ENCODE results near the gene LAMB4. TPM values are rescaled to one million over a fixed set of nuclear protein-coding genes. Genes with fewer than 3 reads are reported as not detected.

The LAMB4 gene
- total RNA-seq, 2 experiments from 2014 or later: not detected

DNA sequence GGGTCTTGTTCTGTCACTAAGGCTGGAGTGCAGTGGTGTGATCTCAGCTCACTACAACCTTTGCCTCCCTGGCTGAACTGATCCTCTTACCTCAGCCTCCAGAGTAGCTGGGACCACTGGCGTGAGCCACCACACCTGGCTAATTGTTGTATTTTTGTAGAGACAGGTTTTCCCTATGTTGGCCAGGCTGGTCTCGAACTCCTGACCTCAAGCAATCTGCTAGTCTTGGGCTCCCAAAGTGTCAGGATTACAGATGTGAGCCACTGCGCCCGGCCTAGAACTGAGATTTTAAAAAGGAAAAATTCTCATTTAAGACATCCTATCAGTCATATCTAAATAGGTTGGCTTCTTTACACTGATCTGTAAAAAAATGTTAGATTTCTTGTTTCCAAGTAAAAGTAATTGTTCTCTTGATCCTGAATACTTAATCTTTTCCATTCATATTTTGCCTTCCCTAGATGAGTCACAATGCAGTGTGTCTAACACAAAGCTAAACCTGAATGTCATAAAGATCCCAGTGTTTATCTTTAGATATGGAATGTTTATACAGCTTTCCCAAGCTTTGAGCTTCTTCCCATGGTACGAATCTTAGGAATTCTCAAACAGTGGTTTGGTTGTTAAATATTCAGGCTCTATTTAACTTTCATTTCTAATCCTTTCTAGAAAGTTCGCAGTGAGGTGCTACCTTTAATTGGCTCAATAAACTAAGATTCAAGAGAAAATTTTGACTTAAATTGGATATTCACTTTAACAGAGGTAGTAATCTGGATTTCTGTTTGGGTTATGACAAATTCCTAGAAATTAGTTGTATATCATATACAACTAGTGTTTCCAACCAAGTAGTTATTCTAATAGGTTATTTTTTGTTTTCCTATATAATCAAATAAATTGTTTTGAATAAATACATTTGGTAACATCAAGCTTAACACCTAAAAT is 115.1 kb downstream of the LAMB4 start:
- Mint-ChIP-seq H3K9me3 (no peaks in the 10 kb centered on the region), H3K27me3 (ENCODE audit: low read depth) (peaks cover 7% of the 10 kb centered on the region), H3K27ac (no peak overlapping the region), H3K4me3 (no peak overlapping the region), H3K36me3 (ENCODE audit: low read depth) (no peaks in the 10 kb centered on the region), H3K4me1 (ENCODE audit: low read depth) (no peaks in the 10 kb centered on the region)
- intact Hi-C loops (cut with micrococcal nuclease): no loop called here
- no peak for DNase-seq
- CTCF ChIA-PET: interaction anchor here (0.6 to 1.8 kb wide), 4 partner anchors 11 to 798 kb away, joined by 3 to 7 read pairs (median 3); no protein-coding TSS in a partner anchor

DNA sequence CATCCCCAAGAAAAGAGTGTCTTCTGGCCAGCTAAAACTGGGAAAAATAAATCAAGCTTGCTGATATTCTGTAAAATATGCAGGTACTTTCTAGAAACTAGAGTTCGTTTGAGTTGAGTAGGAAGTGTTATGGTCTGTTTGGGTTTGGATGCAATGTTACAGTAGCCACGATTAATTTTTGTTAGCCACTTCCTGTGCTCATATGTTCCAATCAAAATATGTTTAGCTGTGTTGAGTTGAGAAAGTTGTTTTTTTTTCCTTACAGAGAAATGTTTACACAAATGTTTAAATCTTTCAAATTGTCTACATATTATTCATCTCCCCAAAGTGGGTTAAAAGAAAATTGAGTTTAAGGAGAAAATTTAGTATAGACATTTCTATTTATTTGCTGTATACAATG is 115.9 kb downstream of the LAMB4 start:
- CTCF ChIA-PET: interaction anchor here (0.6 to 1.3 kb wide), 3 partner anchors 9 to 990 kb away, joined by 3 to 5 read pairs (median 4); no protein-coding TSS in a partner anchor
- H3K9me3 Mint-ChIP-seq: no peaks in the 10 kb centered on the region
- H3K4me3 Mint-ChIP-seq: no peak overlapping the region

DNA sequence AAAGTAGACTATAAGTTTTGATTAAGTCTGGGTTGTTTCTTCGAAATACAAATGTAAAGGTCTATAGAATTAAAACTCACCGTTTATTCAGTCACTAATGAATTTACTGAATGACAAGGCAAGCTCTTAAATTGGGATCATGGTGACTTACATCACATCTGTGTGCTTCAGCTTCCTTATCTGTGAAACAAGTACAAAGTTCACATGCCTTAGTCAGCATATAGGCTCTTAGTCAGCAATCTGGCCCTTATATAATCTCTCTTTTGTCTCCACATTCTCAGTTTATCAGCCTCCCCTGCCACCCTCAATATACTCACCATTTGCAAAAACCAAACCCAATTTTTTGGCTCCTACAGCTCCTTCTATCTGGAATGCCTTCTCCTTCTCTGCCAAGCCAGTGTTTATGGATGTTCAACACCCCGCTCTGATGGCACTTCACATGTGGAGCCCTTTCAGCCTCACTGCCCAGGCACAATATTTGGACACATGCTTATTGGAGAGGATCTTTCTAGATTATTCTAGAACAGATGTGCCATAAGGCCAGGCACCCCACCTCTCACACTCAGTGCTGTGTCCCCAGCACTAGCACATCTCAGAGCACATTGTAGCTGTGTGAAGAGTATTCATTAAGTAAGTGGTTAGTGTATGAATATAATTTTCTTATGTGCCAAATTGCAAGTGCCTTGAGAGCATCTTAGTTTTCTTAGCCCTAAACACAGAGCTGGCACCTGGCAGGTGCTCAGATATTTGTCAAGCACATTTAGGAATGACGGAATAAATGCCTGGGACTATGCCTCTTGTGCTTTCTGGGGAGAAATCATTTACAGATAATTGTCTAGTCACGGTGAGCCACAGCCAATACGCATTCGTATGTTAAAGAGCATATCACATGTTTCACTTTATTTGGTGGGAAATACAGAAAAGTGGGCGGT is 117.4 kb downstream of the LAMB4 start:
- H3K9me3 Mint-ChIP-seq: no peaks in the 10 kb centered on the region
- intact Hi-C loops (cut with micrococcal nuclease): no loop called here
- CTCF ChIA-PET: no interaction called here
- no peaks in the 10 kb centered on the region for H3K36me3 Mint-ChIP-seq (ENCODE audit: low read depth)
- peaks cover 11% of the 10 kb centered on the region for H3K27me3 Mint-ChIP-seq (ENCODE audit: low read depth)
- no peak overlapping the region for H3K27ac Mint-ChIP-seq
- DNase-seq: no peak
- H3K4me1 Mint-ChIP-seq (ENCODE audit: low read depth): no peaks in the 10 kb centered on the region
- no peak overlapping the region for H3K4me3 Mint-ChIP-seq

More for the DNA sequence above, 115.9 kb downstream of the LAMB4 start:
- H3K27ac Mint-ChIP-seq: no peak overlapping the region
- intact Hi-C loops (cut with micrococcal nuclease): no loop called here
- H3K27me3 Mint-ChIP-seq (ENCODE audit: low read depth): peaks cover 7% of the 10 kb centered on the region
- DNase-seq: no peak
- no peaks in the 10 kb centered on the region for H3K4me1 Mint-ChIP-seq (ENCODE audit: low read depth)
- no peaks in the 10 kb centered on the region for H3K36me3 Mint-ChIP-seq (ENCODE audit: low read depth)

DNA sequence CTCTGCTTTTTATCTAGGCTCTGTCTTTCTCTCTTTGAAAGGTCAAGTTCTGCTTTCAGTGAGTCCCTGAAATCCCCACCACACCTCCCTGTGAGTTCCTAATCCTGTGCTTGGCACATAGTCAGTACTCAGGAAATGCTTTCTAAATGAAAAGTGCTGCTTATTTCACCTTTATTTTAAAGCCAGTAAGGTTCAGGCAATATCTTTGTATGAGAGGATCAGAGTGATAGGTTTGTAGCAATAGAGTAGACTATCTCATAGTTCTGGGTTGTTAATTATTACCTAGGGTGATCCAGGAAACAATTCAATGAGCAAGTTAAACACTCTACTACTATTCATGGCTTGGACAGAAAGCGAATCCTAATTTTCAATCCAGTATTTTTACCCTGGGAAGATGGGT is 119.8 kb downstream of the LAMB4 start:
- Mint-ChIP-seq H3K27me3 (ENCODE audit: low read depth) (peaks cover 29% of the 10 kb centered on the region), H3K9me3 (no peaks in the 10 kb centered on the region), H3K36me3 (ENCODE audit: low read depth) (no peaks in the 10 kb centered on the region), H3K27ac (no peak overlapping the region), H3K4me1 (ENCODE audit: low read depth) (no peaks in the 10 kb centered on the region), H3K4me3 (no peak overlapping the region)
- intact Hi-C loops (cut with micrococcal nuclease): no loop called here
- CTCF ChIA-PET: no interaction called here
- DNase-seq: no peak

DNA sequence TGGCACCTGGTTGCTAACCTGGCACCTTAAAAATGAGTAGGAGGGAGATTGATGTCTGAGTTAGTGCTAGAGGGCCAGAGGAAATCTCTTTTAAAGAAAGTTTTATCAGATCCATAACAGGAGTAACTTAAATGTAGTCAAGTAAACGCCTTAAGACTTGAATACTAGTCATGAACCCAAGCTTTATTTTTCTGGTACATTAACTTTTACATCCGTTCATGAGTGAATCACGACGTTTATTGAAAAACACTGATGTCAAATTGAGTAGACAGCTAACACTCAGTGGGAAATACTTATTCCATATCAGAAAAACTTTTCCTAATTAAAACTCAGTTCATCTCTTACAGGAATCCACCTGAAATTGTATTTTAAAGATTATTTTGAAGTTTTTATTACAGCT is 120.3 kb downstream of the LAMB4 start:
- intact Hi-C loops (cut with micrococcal nuclease): no loop called here

DNA sequence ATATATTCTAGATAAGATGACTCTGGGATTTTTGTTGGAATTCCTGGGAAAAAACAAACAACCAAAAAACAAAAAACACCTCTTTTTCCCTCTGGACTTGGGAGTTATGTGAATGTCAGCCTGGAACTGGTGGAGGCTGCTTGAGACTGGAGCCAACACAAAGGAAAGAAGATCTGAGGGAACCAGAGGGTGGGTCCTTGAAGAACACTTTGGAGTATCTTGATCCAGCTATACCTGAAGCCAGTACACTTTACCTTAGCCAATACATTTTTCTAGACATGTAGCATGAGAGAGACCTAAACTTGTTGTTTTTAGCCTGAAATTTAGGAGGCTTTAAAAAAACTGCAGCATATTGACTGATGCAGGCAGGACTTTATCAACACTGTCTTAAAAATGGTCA is 121.3 kb downstream of the LAMB4 start:
- no peak for DNase-seq
- Mint-ChIP-seq H3K36me3 (ENCODE audit: low read depth) (no peaks in the 10 kb centered on the region), H3K27me3 (ENCODE audit: low read depth) (peaks cover 42% of the 10 kb centered on the region), H3K4me3 (no peak overlapping the region), H3K4me1 (ENCODE audit: low read depth) (peaks cover 4% of the 10 kb centered on the region), H3K27ac (no peak overlapping the region), H3K9me3 (no peaks in the 10 kb centered on the region)
- CTCF ChIA-PET: no interaction called here
- intact Hi-C loops (cut with micrococcal nuclease): no loop called here

More for the DNA sequence above, 120.3 kb downstream of the LAMB4 start:
- Mint-ChIP-seq H3K36me3 (ENCODE audit: low read depth) (no peaks in the 10 kb centered on the region), H3K4me1 (ENCODE audit: low read depth) (no peaks in the 10 kb centered on the region), H3K27ac (no peak overlapping the region), H3K4me3 (no peak overlapping the region), H3K9me3 (no peaks in the 10 kb centered on the region), H3K27me3 (ENCODE audit: low read depth) (peaks cover 34% of the 10 kb centered on the region)
- CTCF ChIA-PET: no interaction called here
- no peak for DNase-seq

DNA sequence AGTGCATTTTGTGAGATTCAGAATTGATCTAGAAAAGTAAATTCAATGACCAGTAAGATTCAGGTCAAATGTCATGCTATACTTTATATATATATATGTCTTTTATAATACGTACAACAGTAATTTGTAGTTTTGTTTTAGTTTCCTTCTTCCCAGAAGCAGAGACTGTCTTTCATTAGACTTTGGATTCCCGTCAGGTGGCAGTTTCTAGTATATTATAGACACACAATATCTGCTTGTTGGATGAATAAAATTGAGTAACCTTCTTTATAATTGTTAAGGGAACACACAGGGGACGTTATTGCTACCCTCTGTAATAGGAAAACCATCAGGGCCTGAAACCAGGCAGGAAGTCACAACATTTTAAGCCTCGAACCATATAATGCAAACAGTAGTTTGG is 121.9 kb downstream of the LAMB4 start:
- Mint-ChIP-seq H3K27ac (no peak overlapping the region), H3K27me3 (ENCODE audit: low read depth) (peaks cover 47% of the 10 kb centered on the region), H3K4me3 (no peak overlapping the region), H3K36me3 (ENCODE audit: low read depth) (no peaks in the 10 kb centered on the region), H3K4me1 (ENCODE audit: low read depth) (peaks cover 8% of the 10 kb centered on the region), H3K9me3 (no peaks in the 10 kb centered on the region)
- intact Hi-C loops (cut with micrococcal nuclease): no loop called here
- DNase-seq: no peak
- CTCF ChIA-PET: no interaction called here

DNA sequence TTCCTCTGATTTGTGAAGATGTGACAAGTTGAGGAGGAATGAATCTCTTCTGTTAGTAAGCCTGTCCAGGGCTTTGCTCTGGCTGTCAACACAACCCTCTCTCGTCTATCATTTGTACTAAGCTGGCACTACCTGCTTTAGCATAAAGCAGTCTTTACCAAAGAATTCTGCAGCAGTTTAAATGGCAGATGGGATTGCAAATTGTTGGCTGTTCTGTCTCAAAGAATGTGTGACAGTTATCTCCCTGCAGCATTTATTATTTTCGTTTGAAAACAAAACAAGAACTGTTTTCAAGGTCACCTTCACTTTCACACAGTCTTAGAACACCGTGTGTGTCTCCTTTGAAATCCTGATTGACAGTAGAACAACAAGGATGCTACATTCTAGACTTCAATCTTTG is 122.4 kb downstream of the LAMB4 start:
- Mint-ChIP-seq H3K4me3 (no peak overlapping the region), H3K36me3 (ENCODE audit: low read depth) (no peaks in the 10 kb centered on the region), H3K9me3 (no peaks in the 10 kb centered on the region), H3K4me1 (ENCODE audit: low read depth) (peaks cover 10% of the 10 kb centered on the region), H3K27me3 (ENCODE audit: low read depth) (peaks cover 49% of the 10 kb centered on the region), H3K27ac (no peak overlapping the region)
- CTCF ChIA-PET: no interaction called here
- DNase-seq: no peak
- intact Hi-C loops (cut with micrococcal nuclease): no loop called here

GRCh38 chr7:108007261-108007660 is 122.9 kb downstream of the LAMB4 start:
- Mint-ChIP-seq H3K9me3 (no peaks in the 10 kb centered on the region), H3K27ac (no peak overlapping the region), H3K4me3 (no peak overlapping the region), H3K4me1 (ENCODE audit: low read depth) (peaks cover 13% of the 10 kb centered on the region), H3K27me3 (ENCODE audit: low read depth) (peaks cover 48% of the 10 kb centered on the region), H3K36me3 (ENCODE audit: low read depth) (no peaks in the 10 kb centered on the region)
- DNase-seq: no peak
- intact Hi-C loops (cut with micrococcal nuclease): no loop called here
- CTCF ChIA-PET: no interaction called here

DNA sequence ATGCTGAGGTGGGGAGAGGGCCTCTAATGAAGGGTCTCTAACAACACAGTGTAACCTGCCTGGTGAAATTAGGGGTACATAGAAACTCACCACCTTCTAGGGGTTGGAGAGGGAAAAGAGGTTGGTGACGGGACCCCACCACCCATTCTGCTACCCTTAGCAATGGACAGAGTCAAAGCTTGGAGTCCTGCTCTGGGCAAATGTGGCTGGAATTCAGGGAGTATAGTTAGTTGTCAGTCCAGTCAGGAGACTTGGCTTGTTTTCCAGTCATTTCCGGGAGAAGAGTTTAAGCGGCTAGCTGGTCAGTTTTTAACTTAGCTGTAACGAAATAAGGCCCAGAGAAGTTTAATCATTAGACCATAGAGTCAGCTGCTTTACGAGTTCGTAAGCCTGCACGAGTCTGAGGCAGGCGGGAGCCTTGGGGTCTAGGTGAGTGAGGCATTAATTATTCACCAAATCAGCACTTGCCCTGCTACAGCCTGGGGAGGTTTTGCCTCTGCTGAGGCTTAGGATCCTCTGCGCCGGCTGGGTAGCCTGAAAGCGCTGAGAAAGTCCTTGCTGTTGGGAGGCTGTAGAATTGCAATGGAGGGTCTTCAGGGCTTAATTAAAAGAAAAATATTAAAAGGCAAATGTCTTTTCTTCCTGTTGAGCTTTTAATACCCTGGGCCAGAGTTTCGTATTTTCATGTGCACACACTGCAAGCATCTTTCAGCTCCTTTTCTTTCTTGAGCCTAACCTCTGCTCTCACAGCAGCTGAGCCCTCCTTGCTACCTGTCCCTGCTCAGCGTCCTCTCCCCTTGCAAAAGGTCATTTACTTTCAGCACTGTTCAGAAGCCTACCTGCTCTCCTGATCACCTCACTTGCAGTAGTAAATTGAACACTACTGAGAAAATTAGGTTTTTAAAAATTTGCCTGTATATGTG is 125.7 kb downstream of the LAMB4 start:
- Mint-ChIP-seq H3K36me3 (ENCODE audit: low read depth) (no peaks in the 10 kb centered on the region), H3K9me3 (no peaks in the 10 kb centered on the region), H3K27me3 (ENCODE audit: low read depth) (peaks cover 59% of the 10 kb centered on the region), H3K4me1 (ENCODE audit: low read depth) (peaks cover 19% of the 10 kb centered on the region), H3K27ac (no peak overlapping the region), H3K4me3 (peak overlapping the region; percentile 38)
- intact Hi-C loops (cut with micrococcal nuclease): loop anchor here (5.0 kb wide), 1 partner anchor 133 kb away; no protein-coding TSS in a partner anchor
- DNase-seq: no peak
- CTCF ChIA-PET: interaction anchor here (0.6 to 2.0 kb wide), 3 partner anchors 9 to 142 kb away, joined by 4 to 5 read pairs (median 5); no protein-coding TSS in a partner anchor

DNA sequence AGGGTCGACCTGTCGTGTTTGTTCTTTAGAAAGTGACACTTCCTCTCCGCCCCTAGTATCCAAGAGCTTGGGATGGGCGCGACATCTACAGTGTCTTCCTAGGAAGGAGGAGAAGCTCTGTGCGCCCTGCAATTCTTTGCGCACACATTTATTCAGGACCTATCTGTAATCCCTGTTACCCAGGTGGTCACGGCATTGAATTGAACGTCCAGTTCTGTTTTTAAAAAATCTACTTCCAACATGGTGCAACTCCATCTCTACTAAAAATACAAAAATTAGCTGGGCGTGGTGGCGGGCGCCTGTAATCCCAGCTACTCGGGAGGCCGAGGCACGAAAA is 126.6 kb downstream of the LAMB4 start:
- Mint-ChIP-seq H3K27me3 (ENCODE audit: low read depth) (peaks cover 57% of the 10 kb centered on the region), H3K4me3 (peak overlapping the region; percentile 10), H3K36me3 (ENCODE audit: low read depth) (no peaks in the 10 kb centered on the region), H3K4me1 (ENCODE audit: low read depth) (peaks cover 19% of the 10 kb centered on the region), H3K9me3 (no peaks in the 10 kb centered on the region), H3K27ac (no peak overlapping the region)
- no peak for DNase-seq
- CTCF ChIA-PET: interaction anchor here (2.0 kb wide), 1 partner anchor 142 kb away, joined by 5 read pairs; no protein-coding TSS in a partner anchor
- intact Hi-C loops (cut with micrococcal nuclease): loop anchor here (5.0 kb wide), 1 partner anchor 134 kb away; no protein-coding TSS in a partner anchor
